ENCODE data around the gene ZNF345.

The ZNF345 gene

DNA sequence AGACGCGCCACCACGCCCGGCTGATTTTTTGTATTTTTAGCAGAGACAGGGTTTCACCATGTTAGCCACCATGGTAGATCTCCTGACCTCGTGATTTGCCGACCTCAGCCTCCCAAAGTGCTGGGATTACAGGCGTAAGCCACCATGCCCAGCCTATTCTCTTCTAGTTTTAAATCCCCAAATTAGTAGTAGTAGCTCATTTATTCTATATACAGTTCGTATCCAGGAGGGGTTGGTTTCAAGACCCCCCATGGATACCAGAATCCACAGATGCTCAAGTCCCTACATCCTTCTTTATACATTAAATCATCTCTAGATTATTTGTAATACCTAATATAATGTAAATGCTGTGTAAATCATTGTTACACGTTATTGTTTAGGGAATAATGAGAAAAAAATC, 67.4 kb downstream of the ZNF345 start:
- DNase-seq, result no peak

Data from SHP77 treated with DMSO at 0.1 percent for 48 hours (cell line).